ENCODE results near the gene MAST2. TPM values are rescaled to one million over a fixed set of nuclear protein-coding genes. Genes with fewer than 3 reads are reported as not detected.
"Not testable (repeated sequence)": the region's sequence is repeated elsewhere in the genome, so short reads cannot be mapped to it uniquely, and the experiment has no call there.

MAST2 gene
- total RNA-seq, 1 experiment from 2014 or later: 38.4 TPM

GRCh38 chr1:45842786-45843185 lies 39.4 kb downstream of the MAST2 start:
- Histone ChIP-seq H3K9me3 (ENCODE audit: low read depth, low read length, poor library complexity, severe bottlenecking) (no peaks in the 10 kb centered on the region), H3K27me3 (replicated peaks; ENCODE audit: insufficient read depth, low read depth, low read length, poor library complexity) (no peaks in the 10 kb centered on the region), H3K4me3 (ENCODE audit: low read depth, low read length, poor library complexity, severe bottlenecking) (no peak overlapping the region), H3K27ac (ENCODE audit: low read depth, low read length, poor library complexity, severe bottlenecking) (no peak overlapping the region), H3K36me3 (ENCODE audit: insufficient read depth, low read length, poor library complexity, severe bottlenecking) (no peaks in the 10 kb centered on the region), H3K4me1 (ENCODE audit: insufficient read depth, low read length, poor library complexity, severe bottlenecking) (no peaks in the 10 kb centered on the region)
- ChIA-PET POLR2A (ENCODE audit: low non-redundant PET) (no interaction called here), CTCF (no interaction called here)
- BruUV-seq (replicated peaks): no TSS peak
- intact Hi-C loops (cut with micrococcal nuclease; ENCODE audit: unreplicated experiment): no loop called here
- no peak for DNase-seq (ENCODE audit: low spot score)
- TF ChIP-seq CTCF (conservative IDR thresholded peaks at IDR 0.05; ENCODE audit: low read depth, low read length): no peak
- no peak for TF ChIP-seq EZH2 (IDR thresholded peaks at IDR 0.05; ENCODE audit: borderline replicate concordance, low read depth, low read length, poor library complexity, severe bottlenecking)

DNA sequence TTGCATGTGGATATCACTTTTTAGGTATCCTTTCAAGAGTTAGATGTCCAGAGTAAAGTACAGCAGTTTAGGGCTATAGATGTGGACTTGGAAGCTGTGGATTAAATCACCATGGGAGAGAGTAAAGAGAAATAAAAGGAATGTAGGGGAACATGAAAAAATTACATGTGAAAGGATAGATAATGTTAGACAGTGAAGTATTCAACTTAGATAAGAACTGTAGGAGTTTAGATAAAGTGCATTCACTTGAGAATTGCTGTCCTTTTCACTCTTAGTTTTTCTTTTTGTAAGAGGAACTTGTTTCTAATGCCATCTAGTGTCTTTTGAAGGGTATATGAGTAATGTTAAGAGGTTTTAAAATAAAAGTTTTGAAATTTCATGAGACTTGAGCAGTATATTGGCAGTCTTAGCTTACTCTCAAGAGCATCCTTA lies 40.1 kb downstream of the MAST2 start:
- Histone ChIP-seq H3K36me3 (ENCODE audit: insufficient read depth, low read length, poor library complexity, severe bottlenecking) (no peaks in the 10 kb centered on the region), H3K27me3 (replicated peaks; ENCODE audit: insufficient read depth, low read depth, low read length, poor library complexity) (no peaks in the 10 kb centered on the region), H3K9me3 (ENCODE audit: low read depth, low read length, poor library complexity, severe bottlenecking) (no peaks in the 10 kb centered on the region), H3K4me3 (ENCODE audit: low read depth, low read length, poor library complexity, severe bottlenecking) (no peak overlapping the region), H3K4me1 (ENCODE audit: insufficient read depth, low read length, poor library complexity, severe bottlenecking) (no peaks in the 10 kb centered on the region), H3K27ac (ENCODE audit: low read depth, low read length, poor library complexity, severe bottlenecking) (no peak overlapping the region)
- intact Hi-C loops (cut with micrococcal nuclease; ENCODE audit: unreplicated experiment): no loop called here
- CTCF ChIA-PET: interaction anchor here (0.6 kb wide), 1 partner anchor 502 kb away, joined by 3 read pairs; no protein-coding TSS in a partner anchor
- BruUV-seq (replicated peaks): no TSS peak
- peak; percentile 33; the same call in 1 of the 2 replicates for TF ChIP-seq CTCF (conservative IDR thresholded peaks at IDR 0.05; ENCODE audit: low read depth, low read length)
- no peak for TF ChIP-seq EZH2 (IDR thresholded peaks at IDR 0.05; ENCODE audit: borderline replicate concordance, low read depth, low read length, poor library complexity, severe bottlenecking)
- POLR2A ChIA-PET (ENCODE audit: low non-redundant PET): no interaction called here
- peak; percentile 14 for DNase-seq (ENCODE audit: low spot score)

GRCh38 chr1:45844000-45844399 lies 40.6 kb downstream of the MAST2 start:
- not testable (repeated sequence) for BruUV-seq (replicated peaks)

DNA sequence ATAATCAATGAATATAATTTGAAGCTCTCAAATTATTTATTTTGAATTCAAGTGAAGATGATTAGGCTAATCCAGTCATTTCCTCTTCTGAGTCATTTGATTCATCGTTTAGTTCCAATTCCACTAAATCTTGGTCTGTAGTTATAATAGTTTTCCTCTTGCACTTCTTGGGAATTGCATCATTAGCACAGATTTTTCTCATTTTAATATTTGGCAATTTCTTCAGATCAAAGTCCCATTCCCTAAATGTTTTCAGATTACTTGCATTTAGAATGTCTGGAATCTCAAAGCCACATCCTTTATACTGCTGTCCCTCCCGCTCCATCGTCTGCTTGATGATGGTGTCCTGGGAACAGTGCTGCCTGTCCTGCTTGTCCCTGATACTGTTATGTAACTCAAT lies 43.5 kb downstream of the MAST2 start:
- Histone ChIP-seq H3K9me3 (ENCODE audit: low read depth, low read length, poor library complexity, severe bottlenecking) (peaks cover 5% of the 10 kb centered on the region), H3K4me1 (ENCODE audit: insufficient read depth, low read length, poor library complexity, severe bottlenecking) (no peaks in the 10 kb centered on the region), H3K27me3 (replicated peaks; ENCODE audit: insufficient read depth, low read depth, low read length, poor library complexity) (no peaks in the 10 kb centered on the region), H3K4me3 (ENCODE audit: low read depth, low read length, poor library complexity, severe bottlenecking) (no peak overlapping the region), H3K36me3 (ENCODE audit: insufficient read depth, low read length, poor library complexity, severe bottlenecking) (no peaks in the 10 kb centered on the region), H3K27ac (ENCODE audit: low read depth, low read length, poor library complexity, severe bottlenecking) (no peak overlapping the region)
- no TSS peak for BruUV-seq (replicated peaks)
- TF ChIP-seq EZH2 (IDR thresholded peaks at IDR 0.05; ENCODE audit: borderline replicate concordance, low read depth, low read length, poor library complexity, severe bottlenecking) (no peak), CTCF (conservative IDR thresholded peaks at IDR 0.05; ENCODE audit: low read depth, low read length) (no peak)
- no peak for DNase-seq (ENCODE audit: low spot score)
- ChIA-PET CTCF (no interaction called here), POLR2A (ENCODE audit: low non-redundant PET) (interaction anchor here (0.7 kb wide), 1 partner anchor 17 kb away, joined by 3 read pairs; no protein-coding TSS in a partner anchor)
- intact Hi-C loops (cut with micrococcal nuclease; ENCODE audit: unreplicated experiment): no loop called here

More at GRCh38 chr1:45844000-45844399, 40.6 kb downstream of the MAST2 start:
- CTCF ChIA-PET: interaction anchor here (0.6 kb wide), 1 partner anchor 502 kb away, joined by 3 read pairs; no protein-coding TSS in a partner anchor
- intact Hi-C loops (cut with micrococcal nuclease; ENCODE audit: unreplicated experiment); POLR2A ChIA-PET (ENCODE audit: low non-redundant PET); H3K27me3 ChIP-seq (replicated peaks; ENCODE audit: insufficient read depth, low read depth, low read length, poor library complexity); H3K4me3 ChIP-seq (ENCODE audit: low read depth, low read length, poor library complexity, severe bottlenecking); H3K9me3 ChIP-seq (ENCODE audit: low read depth, low read length, poor library complexity, severe bottlenecking); DNase-seq (ENCODE audit: low spot score); H3K27ac ChIP-seq (ENCODE audit: low read depth, low read length, poor library complexity, severe bottlenecking); H3K36me3 ChIP-seq (ENCODE audit: insufficient read depth, low read length, poor library complexity, severe bottlenecking); H3K4me1 ChIP-seq (ENCODE audit: insufficient read depth, low read length, poor library complexity, severe bottlenecking): not testable (repeated sequence)

Data from A673 (cell line).